GM12892 (cell line): ENCODE measurements around the gene GINS2.

Source experiments
- POLR2A ChIP-seq: IDR thresholded peaks from 2 replicates; pipeline ENCODE4 v1.6.1; 2011; ENCODE audit warnings: low read depth, low read length, control low read depth
- POLR2AphosphoS5 ChIP-seq: IDR thresholded peaks from 2 replicates; pipeline ENCODE4 v1.6.1; 2011; ENCODE audit warnings: low read depth, low read length, control low read depth
- TAF1 ChIP-seq: IDR thresholded peaks from 2 replicates; pipeline ENCODE4 v1.6.1; 2011; ENCODE audit warnings: low read depth, mild to moderate bottlenecking, control low read depth, low read length, borderline replicate concordance

- TF ChIP-seq TAF1 (no peak), POLR2A (no peak), POLR2AphosphoS5 (no peak)
Measured at GRCh38 chr16:85646976-85647375, 41.8 kb downstream of the GINS2 start.
